IPS-11a (cell line): ENCODE data around the gene ARHGEF18.
"Not testable (repeated sequence)": the region's sequence is repeated elsewhere in the genome, so short reads cannot be mapped to it uniquely, and the experiment has no call there.

Experiments used
- H3K4me3 ChIP-seq: one replicate; pipeline ENCODE4 v1.5.1; 2013; ENCODE audit warnings: low read depth, low read length, control low read depth

ARHGEF18 gene

DNA sequence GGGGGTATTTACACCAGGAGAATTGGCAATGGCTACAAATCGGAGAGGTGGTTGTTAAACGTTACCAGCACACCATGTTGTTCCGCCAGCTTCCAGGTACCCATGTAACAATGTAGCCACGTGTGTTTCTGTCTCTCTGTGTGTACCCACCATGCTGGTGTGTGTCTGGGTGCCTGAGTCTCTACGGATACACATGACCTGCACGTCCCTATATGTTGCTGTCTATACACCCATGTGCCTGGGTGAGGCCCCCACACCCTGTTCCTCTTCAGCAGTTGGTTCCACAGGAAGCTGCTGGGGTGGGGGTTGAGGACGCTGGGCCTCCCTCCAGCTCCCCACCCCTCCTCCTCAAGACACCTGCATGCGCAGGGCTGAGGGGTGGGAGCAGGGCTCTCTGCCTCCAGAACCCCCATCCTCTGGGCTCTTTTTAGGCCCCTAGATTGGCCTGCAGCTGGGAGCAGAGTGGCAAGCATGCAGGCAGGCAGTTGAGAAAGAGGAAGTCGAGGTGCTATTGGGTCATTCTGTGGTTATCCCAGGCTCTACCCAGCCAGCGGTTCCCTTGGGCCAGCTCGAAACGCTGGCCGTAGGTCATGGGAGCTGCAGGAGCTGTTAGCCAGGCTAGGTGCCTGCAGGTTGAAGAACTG, at the start of gene ARHGEF18:
TSS of gene ARHGEF18 (plus strand) at position 351 of the 644 bp plus-strand sequence. CDS start 13,954 bp downstream, outside the sequence.
- H3K4me3 ChIP-seq: no peak within 1 kb of the TSS

DNA sequence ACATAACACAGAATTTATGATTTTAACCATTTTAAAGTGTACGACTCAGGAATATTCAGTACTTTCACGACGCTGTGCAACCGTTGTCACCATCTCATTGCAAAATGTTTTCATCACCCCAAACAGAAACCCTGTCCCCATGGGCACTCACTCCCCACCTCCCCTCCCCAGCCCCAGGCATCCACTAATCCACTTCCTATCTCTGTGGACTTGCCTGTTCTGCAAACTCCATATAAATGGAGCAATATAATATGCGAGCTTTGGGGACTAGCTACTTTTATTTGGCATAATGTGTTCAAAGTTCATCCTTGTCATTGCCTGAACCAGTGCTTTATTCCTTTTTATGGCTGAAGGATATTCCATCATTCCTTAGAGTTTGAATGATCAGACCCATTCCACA, 47.2 kb upstream of the ARHGEF18 start:
- H3K4me3 ChIP-seq: no peak overlapping the region

DNA sequence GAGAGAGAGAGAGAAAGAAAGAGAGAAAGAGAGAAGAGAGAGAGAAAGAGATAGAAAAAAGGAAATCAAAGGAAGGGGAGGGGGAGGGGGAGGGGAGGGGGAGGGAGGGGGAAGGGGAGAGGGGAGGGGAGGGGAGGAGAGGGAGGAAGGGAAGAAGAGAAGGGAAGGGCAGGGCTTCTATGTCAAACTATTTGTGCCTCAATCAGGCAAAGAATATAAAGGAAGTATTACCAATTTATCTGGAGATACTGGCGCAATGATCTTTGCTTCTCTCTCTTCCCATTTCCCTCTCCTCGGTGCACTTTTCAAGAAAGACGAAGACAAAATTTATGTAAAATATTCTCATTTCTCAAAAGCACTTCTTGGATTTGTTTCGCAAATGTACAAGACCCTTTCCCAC, 45.3 kb upstream of the ARHGEF18 start:
- H3K4me3 ChIP-seq: no peak overlapping the region

DNA sequence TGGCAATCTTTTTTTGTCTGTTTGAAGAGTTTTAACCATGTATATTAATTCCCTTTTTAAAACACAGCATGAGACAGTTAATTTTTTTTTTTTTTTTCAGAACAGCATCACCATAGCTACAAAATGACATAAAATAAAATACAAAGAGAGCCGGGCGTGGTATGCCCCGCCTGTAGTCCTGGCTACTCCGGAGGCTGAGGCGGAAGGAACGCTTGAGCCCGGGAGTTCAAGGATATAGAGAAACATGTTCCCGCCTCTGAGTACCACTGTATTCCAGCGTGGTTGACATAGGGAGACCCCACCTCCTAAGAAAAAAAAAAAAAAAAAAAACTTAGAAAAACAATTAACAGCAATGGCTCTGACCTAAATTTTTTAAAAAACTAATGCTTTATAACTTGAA, 44.5 kb upstream of the ARHGEF18 start:
- H3K4me3 ChIP-seq: no peak overlapping the region

DNA sequence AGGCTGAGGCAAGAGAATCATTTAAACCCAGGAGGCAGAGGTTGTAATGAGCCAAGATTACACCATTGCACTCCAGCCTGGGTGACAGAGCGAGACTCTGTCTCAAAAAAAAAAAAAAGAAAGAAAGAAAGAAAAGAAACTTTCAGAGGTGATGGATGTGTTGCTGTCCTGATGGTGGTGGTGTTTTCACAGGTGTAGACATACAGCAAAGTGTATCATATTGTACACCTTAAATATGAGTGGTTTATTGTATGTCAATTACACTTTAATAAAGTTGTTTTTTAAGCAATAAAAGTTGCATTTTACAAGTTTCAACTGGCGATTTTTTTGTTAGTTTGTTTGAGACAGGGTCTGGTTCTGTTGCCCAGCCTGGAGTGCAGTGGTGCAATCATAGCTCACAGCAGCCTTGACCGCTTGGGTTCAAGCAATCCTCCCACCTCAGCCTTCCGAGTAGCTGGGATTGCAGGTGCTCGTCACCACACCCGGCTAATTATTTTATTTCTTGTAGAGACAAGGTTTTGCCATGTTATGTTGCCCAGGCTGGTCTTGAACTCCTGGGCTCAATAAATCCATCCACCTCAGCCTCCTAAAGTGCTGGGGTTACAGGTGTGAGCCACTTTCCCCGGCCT, 41.0 kb upstream of the ARHGEF18 start:
- no peak overlapping the region for H3K4me3 ChIP-seq

DNA sequence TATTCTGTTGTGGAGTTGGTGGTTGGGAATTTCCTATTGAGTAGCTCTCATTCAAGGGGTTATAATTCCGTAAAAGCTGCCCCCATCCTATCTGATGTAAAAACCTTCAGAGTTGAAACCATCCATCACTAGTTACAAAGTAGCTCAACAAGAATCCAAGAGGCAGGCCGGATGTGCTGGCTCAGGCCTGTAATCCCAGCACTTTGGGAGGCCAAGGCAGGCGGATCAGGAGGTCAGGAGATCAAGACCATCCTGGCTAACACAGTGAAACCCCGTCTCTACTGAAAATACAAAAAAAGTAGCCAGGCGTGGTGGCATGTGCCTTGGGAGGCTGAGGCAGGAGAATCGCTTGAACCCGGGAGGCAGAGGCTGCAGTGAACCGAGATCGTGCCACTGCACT, 40.4 kb upstream of the ARHGEF18 start:
- H3K4me3 ChIP-seq: not testable (repeated sequence)

DNA sequence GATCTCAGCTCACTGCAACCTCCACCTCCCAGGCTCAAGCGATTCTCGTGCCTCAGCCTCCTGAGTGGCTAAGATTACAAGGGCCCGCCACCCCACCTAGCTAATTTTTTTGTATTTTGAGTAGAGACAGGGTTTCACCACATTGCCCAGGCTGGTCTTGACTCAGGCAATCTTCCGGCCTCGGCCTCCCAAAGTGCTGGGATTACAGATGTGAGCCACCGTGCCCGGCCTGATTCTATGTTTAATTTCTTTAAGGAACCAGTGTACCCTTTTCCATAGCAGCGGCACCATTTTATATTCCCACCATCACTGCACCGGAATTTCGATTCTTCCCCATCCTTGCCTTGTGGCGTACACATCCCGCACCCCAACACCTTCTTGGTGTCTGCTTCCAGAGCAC, 36.8 kb upstream of the ARHGEF18 start:
- no peak overlapping the region for H3K4me3 ChIP-seq

DNA sequence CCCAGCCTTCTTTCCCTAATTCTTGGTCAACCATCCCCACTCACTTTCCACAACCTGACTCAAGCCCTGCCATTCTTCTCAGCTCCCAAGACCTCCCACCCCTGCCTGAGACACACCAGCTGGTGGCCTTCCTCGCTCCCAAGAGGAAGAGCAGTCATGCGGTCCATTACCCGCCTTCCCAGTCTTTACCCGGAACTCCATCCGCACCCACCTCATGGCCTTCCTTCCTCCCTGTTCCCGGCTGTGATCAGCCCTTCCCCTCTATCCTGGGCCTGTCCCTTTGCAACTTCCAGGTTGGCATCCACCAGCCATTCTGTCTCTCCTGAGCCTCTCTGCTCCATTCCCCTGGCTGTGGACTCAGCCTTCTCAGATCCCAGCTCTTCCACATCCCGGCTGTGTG, 35.9 kb upstream of the ARHGEF18 start:
- H3K4me3 ChIP-seq: no peak overlapping the region

DNA sequence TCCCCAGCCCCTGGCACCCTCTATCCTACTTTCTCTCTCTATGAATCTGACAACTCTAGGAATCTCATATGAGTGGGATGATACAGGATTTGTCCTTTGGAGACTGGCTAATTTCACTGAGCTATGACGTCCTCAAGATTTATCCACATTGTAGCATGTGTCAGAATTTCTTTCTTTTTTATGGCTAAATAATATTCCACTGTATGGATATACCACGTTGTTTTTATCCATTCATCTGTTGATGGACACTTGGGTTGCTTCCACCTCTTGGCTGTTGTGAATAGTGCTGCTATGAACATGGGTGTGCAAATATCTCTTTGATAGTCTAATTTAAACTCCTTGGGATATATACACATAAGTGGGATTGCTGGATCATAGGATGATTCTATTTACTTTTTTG, 30.6 kb upstream of the ARHGEF18 start:
- H3K4me3 ChIP-seq: no peak overlapping the region

DNA sequence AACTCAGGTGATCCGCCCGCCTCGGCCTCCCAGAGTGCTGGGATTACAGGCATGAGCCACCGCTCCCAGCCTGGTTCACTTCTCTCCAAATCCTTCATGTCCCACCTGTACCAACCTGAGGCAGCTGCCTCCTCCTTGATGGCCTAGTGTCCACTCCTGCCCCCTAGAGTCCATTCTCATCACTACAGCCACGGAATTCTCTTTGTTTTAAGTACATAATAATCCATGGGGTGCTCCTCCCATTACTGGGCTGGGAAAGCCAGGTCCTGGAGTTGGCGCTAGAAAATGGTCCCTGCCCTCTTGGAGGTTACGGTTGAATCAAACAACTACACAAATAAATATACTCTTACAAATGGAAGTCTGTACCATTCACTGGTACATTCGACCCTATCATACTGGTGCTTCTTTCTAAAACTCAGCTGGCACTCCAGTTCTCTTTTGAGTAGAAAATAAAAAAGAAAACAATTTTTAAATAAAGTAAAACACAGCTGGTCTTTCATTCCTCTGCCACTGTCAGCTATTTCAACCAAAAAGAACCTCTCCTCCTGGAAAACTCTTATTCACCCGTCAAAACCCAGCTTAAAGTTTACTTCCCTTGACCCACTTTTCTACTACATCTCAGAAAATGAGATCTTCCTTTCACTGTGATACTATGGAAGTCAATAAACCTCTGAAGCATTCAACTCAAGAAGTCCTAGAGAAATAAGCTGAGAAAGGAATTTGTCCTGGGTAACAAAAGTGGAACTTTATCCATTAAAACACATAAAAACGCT, 22.4 kb upstream of the ARHGEF18 start:
- H3K4me3 ChIP-seq: no peak overlapping the region

DNA sequence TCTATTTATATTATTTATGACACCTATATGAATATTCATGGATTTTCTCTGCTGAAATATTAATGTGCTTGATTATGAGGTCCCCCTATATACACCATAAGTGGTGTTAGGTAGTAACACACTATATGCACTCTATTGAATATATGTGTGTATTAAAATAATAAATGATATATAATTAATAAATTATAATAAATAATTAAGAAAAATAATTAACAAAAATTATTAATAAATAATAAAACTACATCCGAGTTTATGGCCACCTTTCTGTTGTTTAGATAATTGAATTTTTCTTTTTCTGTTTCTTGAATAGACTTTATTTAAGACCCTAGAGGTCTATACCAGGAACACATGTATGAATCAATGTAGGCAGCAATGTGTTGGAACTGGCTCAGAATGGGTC, 20.9 kb upstream of the ARHGEF18 start:
- H3K4me3 ChIP-seq: no peak overlapping the region

DNA sequence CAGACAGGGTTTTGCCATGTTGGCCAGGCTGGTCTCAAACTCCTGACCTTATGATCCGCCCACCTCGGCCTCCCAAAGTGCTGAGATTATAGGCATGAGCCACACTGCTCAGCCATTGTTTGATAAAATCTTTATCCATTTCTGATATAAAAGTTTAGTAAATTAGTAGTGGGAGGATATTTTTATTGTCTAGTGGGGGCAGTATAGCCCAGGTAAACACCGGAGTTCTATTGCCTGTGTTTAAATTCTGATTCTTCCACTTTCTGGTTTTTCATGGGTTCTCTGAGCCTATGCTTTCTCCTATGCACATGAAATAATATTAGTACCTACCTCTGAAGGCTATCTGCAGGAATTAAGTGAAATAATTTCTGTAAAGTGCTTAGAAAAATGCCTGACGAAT, 20.1 kb upstream of the ARHGEF18 start:
- no peak overlapping the region for H3K4me3 ChIP-seq

DNA sequence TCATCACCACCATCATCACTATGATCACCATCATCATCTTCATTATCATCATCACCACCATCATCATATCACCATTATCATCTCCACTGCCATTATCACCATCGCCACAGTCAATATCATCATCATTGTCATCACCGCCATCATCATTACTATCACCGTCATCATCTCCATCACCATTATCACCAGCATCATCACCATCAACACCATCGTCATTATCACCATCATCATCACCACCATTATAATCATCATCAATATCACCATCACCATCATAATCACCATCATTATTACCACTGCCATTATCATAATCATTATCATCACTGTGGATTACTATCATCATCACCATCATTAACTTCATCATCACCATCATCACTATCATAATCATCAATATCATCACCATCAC, 17.3 kb upstream of the ARHGEF18 start:
- H3K4me3 ChIP-seq: no peak overlapping the region

DNA sequence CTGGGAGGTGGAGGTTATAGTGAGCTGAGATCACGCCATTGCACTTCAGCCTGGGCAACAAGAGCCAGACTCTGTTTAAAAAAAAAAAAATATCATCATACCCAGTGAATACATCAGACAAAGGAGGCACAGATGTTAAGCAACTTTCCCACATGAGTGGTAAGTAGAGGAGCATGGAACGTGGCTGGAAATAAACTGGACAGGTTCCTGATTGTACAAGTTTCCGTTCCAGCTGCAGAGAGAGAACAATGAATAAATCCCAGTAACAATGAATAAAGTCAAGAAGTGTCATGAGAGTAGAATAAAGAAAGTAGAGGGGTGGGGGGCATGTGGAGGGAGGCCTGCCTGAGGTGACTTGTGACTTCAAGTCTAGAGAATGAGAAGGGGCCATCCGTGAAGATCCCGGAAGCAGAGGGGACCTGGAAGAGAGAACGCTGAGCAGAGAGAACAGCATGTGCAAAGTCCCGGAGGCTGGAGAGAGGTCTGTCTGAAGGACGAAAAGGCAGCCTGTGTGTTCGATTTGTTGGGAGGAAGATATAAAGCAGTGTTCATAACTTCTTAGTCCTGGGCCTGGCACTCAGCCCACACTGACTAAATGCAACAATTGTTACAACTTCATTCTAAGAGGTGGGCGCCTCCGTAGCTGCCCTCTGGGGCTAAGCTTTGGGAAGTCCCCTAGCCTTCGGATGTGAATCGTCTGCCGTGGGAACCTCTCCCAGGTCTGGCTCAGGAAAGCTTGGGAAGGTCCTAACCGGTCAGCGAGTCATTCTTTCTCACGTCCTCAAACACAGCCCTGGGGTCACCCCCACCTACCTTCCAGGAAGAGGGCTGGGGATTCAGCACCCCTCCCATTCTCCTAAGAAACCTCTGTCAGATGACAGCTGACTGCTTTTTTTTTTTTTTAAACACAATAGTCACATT, 15.3 kb upstream of the ARHGEF18 start:
- H3K4me3 ChIP-seq: no peak overlapping the region

DNA sequence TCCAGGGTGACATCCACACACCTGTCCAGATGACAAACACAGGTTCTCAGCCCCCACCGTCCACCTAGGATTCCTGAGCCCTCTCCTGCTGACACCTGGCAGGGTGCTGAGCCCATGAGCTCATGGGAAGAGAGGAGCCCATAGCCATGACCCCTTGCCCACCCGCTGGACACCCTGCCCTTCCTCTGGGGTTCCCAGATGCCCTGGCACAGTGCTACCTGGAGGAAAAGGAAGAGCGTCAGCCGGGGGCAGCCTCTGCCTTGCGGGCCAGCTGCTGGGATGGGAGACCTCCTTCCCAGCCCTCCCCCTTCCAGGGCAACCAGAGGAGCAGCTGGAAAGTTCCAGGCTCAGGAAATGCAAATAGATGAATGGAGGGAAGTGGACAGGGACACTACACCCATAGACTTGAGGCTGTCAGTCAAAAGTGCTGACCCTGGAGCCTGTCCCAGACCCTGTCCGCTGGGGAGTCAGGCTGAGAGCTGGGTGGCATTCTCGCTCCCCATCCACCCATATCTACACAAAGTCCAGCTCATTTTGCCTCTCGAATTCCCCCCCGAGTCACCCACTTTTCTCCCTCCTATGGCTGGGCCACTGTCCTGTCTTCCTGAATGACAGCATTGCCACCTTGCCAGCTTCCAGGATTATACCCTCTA, 12.3 kb upstream of the ARHGEF18 start:
- H3K4me3 ChIP-seq: no peak overlapping the region

DNA sequence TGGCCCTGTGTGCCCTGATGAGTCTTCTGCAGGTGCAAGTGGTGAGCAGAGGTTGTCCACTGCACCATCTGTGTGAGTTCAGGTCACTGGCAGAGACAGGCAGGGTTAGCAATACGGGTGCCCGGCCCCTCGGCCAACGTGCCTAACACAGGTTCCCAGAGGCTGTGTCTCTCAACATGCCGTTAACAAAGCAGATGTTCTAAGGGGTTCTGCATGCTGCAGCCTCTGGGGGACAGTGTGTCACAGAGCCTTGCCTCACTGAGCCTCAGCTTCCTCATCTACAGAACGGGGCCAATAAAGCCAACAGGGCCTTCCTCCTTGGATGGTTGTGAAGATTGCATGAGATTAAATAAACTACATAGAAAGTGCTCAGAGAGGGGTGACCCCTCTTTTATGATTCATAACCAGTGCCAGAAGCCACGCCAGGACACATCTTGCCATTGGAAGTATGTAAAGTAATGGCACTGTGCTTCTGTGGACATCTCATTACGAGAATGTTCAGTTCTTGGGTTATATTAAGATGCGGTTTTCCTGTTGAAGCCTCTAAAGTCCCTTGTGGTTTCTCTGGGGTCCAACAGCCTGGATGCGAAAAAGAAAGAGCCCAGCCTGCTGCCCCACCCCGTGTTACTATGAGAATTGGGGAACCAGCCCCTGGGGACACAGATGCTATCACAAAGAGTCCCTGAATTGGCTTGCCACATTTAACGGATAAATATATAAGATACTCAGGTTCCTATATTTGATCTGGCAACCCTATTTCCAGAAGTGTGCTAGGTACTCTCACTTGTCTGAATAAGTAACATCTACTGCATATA, 11.2 kb upstream of the ARHGEF18 start:
- H3K4me3 ChIP-seq: no peak overlapping the region

DNA sequence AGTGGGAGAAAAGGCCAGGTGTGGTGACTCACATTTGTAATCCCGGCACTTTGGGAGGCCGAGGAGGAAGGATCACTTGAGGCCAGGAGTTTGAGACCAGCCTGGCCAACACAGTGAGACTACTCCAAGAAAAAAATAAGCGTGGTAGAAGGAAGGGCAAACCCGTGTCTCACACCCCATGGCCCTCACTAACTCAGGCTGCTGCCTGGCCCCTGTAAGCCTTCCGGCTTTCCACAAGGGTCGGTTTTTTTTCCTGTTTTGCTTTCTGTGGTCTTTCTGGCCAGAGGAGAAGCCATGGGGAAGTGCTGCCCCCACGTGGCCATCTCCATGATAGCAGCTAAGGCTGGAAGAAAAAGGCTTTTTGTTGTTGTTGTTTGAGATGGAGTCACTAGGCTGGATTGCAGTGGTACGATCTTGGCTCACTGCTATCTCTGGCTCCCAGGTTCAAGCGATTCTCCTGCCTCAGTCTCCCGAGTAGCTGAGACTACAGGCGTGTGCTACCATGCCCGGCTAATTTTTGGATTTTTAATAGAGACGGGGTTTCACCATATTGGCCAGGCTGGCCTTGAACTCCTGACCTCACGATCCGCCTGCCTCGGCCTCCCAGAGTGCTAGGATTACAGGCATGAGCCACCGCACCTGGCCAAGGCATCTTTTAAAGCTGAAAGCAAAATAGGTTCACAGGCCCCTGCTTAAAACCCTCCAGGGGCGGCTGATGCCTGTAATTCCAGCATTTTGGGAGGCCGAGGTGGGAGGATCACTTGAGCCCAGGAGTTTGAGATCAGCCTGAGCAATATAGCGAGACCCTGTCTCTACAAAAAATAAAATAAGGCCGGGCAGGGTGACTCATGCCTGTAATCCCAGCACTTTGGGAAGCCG, 7.5 kb upstream of the ARHGEF18 start:
- H3K4me3 ChIP-seq: no peak overlapping the region

DNA sequence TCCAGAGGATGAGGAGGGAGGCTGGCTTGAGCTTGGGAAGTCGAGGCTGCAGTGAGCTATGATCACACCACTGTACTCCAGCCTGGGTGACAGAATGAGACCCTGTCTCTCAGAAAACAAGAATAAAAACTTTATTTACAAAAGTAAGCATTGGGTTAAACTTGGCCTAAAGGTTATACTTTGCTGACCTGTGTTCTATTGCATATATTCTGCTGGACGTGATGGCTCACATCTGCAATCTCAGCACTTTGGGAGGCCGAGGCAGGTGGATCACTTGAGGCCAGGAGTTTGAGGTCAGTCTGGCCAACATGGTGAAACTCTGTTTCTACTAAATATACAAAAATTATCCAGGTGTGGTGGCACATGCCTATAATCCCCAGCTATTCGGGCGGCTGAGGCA, 6.6 kb upstream of the ARHGEF18 start:
- H3K4me3 ChIP-seq: no peak overlapping the region

DNA sequence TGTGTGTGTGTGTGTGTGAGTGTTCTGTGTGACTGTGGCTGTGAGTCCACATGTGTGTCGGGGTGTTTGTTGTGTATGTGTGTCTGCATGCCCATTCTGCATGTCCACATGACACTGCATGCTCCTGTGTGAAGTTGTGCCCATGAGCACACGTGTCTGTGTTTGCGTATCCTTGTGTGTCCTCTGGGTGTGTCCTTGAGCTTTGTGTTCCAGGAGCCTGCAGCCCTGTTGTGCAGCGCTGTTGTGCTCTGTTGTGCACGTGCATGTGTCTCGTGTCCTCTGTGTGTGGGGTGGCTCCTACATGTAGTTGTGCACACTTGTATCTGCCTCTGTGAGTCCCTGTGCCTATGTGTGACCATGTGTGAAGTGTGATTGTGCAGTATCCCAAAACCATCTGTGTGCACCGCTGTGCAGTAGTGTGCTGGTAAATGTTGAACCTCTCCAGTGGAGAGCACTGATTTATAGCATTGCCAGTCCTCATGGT, 2.2 kb upstream of the ARHGEF18 start:
- H3K4me3 ChIP-seq: no peak overlapping the region
